Ishikawa (cell line): ENCODE measurements around the gene CLUH.

Experiments used
- CEBPB ChIP-seq: IDR thresholded peaks from 2 replicates; pipeline ENCODE4 v1.6.1; 2012
- CREB1 ChIP-seq: IDR thresholded peaks from 2 replicates; pipeline ENCODE4 v1.6.1; 2012; ENCODE audit warnings: low read depth
- EGR1 ChIP-seq: IDR thresholded peaks from 2 replicates; pipeline ENCODE4 v1.6.1; 2012
- EP300 ChIP-seq: IDR thresholded peaks from 2 replicates; pipeline ENCODE4 v1.6.1; 2012; ENCODE audit warnings: borderline replicate concordance
- FOXM1 ChIP-seq: IDR thresholded peaks from 2 replicates; pipeline ENCODE4 v1.6.1; 2012; ENCODE audit warnings: low read depth, borderline replicate concordance
- MAX ChIP-seq: IDR thresholded peaks from 2 replicates; pipeline ENCODE4 v1.6.1; 2012
- NFIC ChIP-seq: IDR thresholded peaks from 2 replicates; pipeline ENCODE4 v1.6.1; 2012
- RAD21 ChIP-seq: IDR thresholded peaks from 2 replicates; pipeline ENCODE4 v1.6.1; 2012; ENCODE audit warnings: low read depth
- REST ChIP-seq: IDR thresholded peaks from 2 replicates; pipeline ENCODE4 v1.6.1; 2012; ENCODE audit warnings: low read depth, mild to moderate bottlenecking
- TAF1 ChIP-seq: IDR thresholded peaks from 2 replicates; pipeline ENCODE4 v1.6.1; 2012; ENCODE audit warnings: low read depth, mild to moderate bottlenecking
- TCF12 ChIP-seq: IDR thresholded peaks from 2 replicates; pipeline ENCODE4 v1.6.1; 2012; ENCODE audit warnings: low read depth
- TEAD4 ChIP-seq: IDR thresholded peaks from 2 replicates; pipeline ENCODE4 v1.6.1; 2012
- USF1 ChIP-seq: IDR thresholded peaks from 2 replicates; pipeline ENCODE4 v1.6.1; 2012
- YY1 ChIP-seq: IDR thresholded peaks from 2 replicates; pipeline ENCODE4 v1.6.1; 2012; ENCODE audit warnings: low read depth
- ZBTB7A ChIP-seq: IDR thresholded peaks from 2 replicates; pipeline ENCODE4 v1.6.1; 2012; ENCODE audit warnings: low read depth

Gene CLUH

DNA sequence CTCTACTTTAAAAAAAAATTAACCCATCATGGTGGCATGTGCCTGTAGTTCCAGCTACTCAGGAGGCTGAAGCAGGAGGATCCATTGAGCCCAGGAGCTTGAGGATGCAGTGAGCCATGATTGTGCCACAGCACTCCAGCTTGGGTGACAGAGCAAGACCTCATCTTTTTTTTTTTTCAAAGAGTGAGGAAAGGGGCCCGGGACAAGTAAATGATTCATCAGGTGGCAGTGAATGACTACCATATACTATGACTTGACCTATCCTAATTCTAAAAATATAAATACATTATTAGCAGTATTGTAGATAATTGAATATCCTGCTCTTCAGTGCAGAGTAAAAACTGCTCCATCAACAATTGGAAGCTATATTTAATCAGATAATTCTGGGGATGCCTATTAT, 55.3 kb downstream of the CLUH start:
- no peak for TF ChIP-seq TAF1
- no peak for TF ChIP-seq CEBPB
- no peak for TF ChIP-seq RAD21
- TF ChIP-seq NFIC: no peak
- no peak for TF ChIP-seq CREB1
- no peak for TF ChIP-seq MAX
- no peak for TF ChIP-seq TCF12
- TF ChIP-seq USF1: no peak
- TF ChIP-seq EP300: no peak
- TF ChIP-seq REST: no peak
- no peak for TF ChIP-seq YY1
- no peak for TF ChIP-seq EGR1
- no peak for TF ChIP-seq ZBTB7A
- no peak for TF ChIP-seq TEAD4

GRCh38 chr17:2655546-2655945, 56.0 kb downstream of the CLUH start:
- TF ChIP-seq RAD21 (no peak), REST (no peak)

DNA sequence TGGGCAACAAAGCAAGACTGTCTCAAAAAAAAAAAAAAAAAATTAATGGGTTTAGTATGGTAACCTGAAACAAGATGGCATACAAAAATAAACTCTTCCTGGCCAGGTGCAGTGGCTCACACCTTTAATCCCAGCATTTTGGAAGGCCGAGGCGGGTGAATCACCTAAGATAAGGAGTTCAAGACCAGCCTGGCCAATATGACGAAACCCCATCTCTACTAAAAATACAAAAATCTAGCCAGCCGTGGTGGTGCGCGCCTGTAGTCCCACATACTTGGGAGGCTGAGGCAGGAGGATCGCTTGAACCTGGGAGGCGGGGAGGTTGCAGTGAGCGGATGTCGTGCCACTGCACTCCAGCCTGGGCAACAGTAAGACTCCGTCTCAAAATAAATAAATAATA, 62.4 kb downstream of the CLUH start:
- no peak for TF ChIP-seq EP300
- TF ChIP-seq CEBPB: no peak
- no peak for TF ChIP-seq MAX
- no peak for TF ChIP-seq USF1
- TF ChIP-seq TEAD4: no peak
- TF ChIP-seq FOXM1: no peak
- TF ChIP-seq TCF12: no peak
- no peak for TF ChIP-seq TAF1
- no peak for TF ChIP-seq CREB1
- no peak for TF ChIP-seq RAD21

GRCh38 chr17:2647957-2648356, 63.6 kb downstream of the CLUH start:
- TF ChIP-seq ZBTB7A (no peak), CEBPB (no peak), USF1 (no peak), EP300 (no peak), EGR1 (no peak), FOXM1 (no peak), RAD21 (no peak), REST (no peak), TCF12 (no peak), NFIC (no peak), MAX (no peak), YY1 (no peak), TAF1 (no peak), CREB1 (no peak), TEAD4 (no peak)
